Panc1 (cell line): ENCODE data around the gene CAPZA2. TPM values are rescaled to one million over a fixed set of nuclear protein-coding genes. Genes with fewer than 3 reads are reported as not detected.

Experiments
- ATAC-seq: fragments of 200-7000 bp; cut with Tn5 transposase; 2 replicates; pipeline ENCODE4 v1.9.1; 2020; ENCODE audit warnings: mild to moderate bottlenecking, moderate library complexity
- BruUV-seq: library from RNA; stranded (reverse); fragments of 400-500 nt; replicated peaks from 2 replicates; lab custom pipeline; 2021; lab: Mats Ljungman, UMichigan
- CTCF ChIA-PET: fragments of 300-600 bp; sonication (Branson Sonifier 250); formaldehyde crosslinking; loops from one replicate; lab custom pipeline; 2022; ENCODE audit warnings: antibody characterized with exemption; lab: Charles Lee
- POLR2A ChIA-PET: fragments of 300-600 bp; sonication (Branson Sonifier 250); formaldehyde crosslinking; loops from one replicate; lab custom pipeline; 2022; ENCODE audit warnings: antibody characterized with exemption; lab: Charles Lee
- DNase-seq: peaks from one replicate; pipeline ENCODE4 v3.0.0-alpha.2; 2010; ENCODE audit warnings: low read depth, low spot score
- H3K27ac ChIP-seq: 2 replicates; pipeline ENCODE4 v1.5.1; 2011; ENCODE audit warnings: mild to moderate bottlenecking, low read length, inconsistent platforms
- H3K27me3 ChIP-seq: fragments of 200-500 bp; sonication (Bioruptor generic); 2 replicates; pipeline ENCODE4 v1.6.0; 2014; ENCODE audit warnings: low read length, inconsistent platforms; ENCODE audit not compliant: control insufficient read depth, insufficient read depth
- H3K36me3 ChIP-seq: fragments of 200-500 bp; sonication (Bioruptor generic); 2 replicates; pipeline ENCODE4 v1.5.1; 2014; ENCODE audit warnings: inconsistent platforms, mild to moderate bottlenecking, low read length, moderate library complexity; ENCODE audit not compliant: control insufficient read depth, insufficient read depth
- H3K4me1 ChIP-seq: 2 replicates; pipeline ENCODE4 v1.5.1; 2011; ENCODE audit warnings: inconsistent platforms, mild to moderate bottlenecking, low read length, moderate library complexity; ENCODE audit not compliant: control insufficient read depth, insufficient read depth
- H3K4me3 ChIP-seq, 2 experiments: 2 replicates each; pipeline ENCODE4 v1.5.1; 2011 to 2012; ENCODE audit warnings: low read depth in 2 of 2, low read length in 2 of 2, mild to moderate bottlenecking in 2 of 2, inconsistent platforms in 1 of 2, moderate library complexity in 1 of 2
- H3K9me3 ChIP-seq: fragments of 200-500 bp; sonication (Bioruptor generic); 2 replicates; pipeline ENCODE4 v1.5.1; 2014; ENCODE audit warnings: low read depth, mild to moderate bottlenecking, inconsistent platforms, low read length, moderate library complexity; ENCODE audit not compliant: control insufficient read depth, insufficient read depth
- CTCF ChIP-seq: fragments of 450-650 bp; IDR thresholded peaks from 2 replicates; pipeline ENCODE4 v1.5.1; 2017; ENCODE audit warnings: mild to moderate bottlenecking
- POLR2AphosphoS5 ChIP-seq: IDR thresholded peaks from 2 replicates; pipeline ENCODE4 v1.6.1; 2012; ENCODE audit warnings: mild to moderate bottlenecking, low read depth, low read length, moderate library complexity
- REST ChIP-seq, 2 experiments: IDR thresholded peaks; 2 replicates each; pipeline ENCODE4 v1.6.1; 2011 to 2012; ENCODE audit warnings: low read depth in 2 of 2, control low read depth in 1 of 2, low read length in 1 of 2, mild to moderate bottlenecking in 1 of 2, moderate library complexity in 1 of 2; ENCODE audit not compliant: insufficient read depth in 1 of 2
- SIN3A ChIP-seq: IDR thresholded peaks from 2 replicates; pipeline ENCODE4 v1.6.1; 2012; ENCODE audit warnings: low read depth, mild to moderate bottlenecking, low read length, moderate library complexity, borderline replicate concordance; ENCODE audit not compliant: insufficient read depth
- TCF7L2 ChIP-seq: IDR thresholded peaks from 2 replicates; pipeline ENCODE4 v1.6.1; 2011; ENCODE audit warnings: mild to moderate bottlenecking, low read depth, low read length, inconsistent platforms
- in situ Hi-C: cut with HindIII; loops from 2 replicates; pipeline ENCODE4 v1.10.0; 2016; ENCODE audit warnings: low sequenced_read_pairs, low pct_unique_long_range_greater_than_20kb
- intact Hi-C: fragments of 100-400 bp; cut with micrococcal nuclease; formaldehyde crosslinking; loops from one replicate; pipeline ENCODE4 v1.10.0; 2022; ENCODE audit not compliant: unreplicated experiment
- total RNA-seq: library from RNA; stranded (reverse); gene quantifications from one replicate; pipeline ENCODE4 v1.2.1, GENCODE V29; 2021; ENCODE audit not compliant: unreplicated experiment

Gene CAPZA2
- total RNA-seq, 1 experiment from 2014 or later = 195 TPM

- in situ Hi-C loops (no loop called here), intact Hi-C loops (no loop called here)
- Histone ChIP-seq H3K4me1 (no peaks in the 10 kb centered on the region), H3K27me3 (no peaks in the 10 kb centered on the region; the same call in 1 of the 2 replicates), H3K4me3 (no peak overlapping the region), H3K9me3 (no peaks in the 10 kb centered on the region), H3K36me3 (no peaks in the 10 kb centered on the region), H3K27ac (no peak overlapping the region)
- ChIA-PET CTCF (no interaction called here), POLR2A (no interaction called here)
- no peak for TF ChIP-seq SIN3A
- TF ChIP-seq CTCF = no peak
- TF ChIP-seq REST (IDR thresholded peaks at IDR 0.05; ENCODE audit: insufficient read depth in 1 of 2, low read depth in 2 of 2, low read length in 1 of 2) = no peak
- no peak for TF ChIP-seq TCF7L2
- no peak for TF ChIP-seq POLR2AphosphoS5
- ATAC-seq (no peak), DNase-seq (no peak)
- no TSS peak for BruUV-seq
Measured at GRCh38 chr7:116843378-116843777, 19.0 kb upstream of the CAPZA2 start.

GRCh38 chr7:116851175-116851574, 11.2 kb upstream of the CAPZA2 start:
- H3K4me1 ChIP-seq = no peaks in the 10 kb centered on the region
- no peak for ATAC-seq
- CTCF ChIA-PET = interaction anchor here (0.6 kb wide), 1 partner anchor 171 kb away, joined by 9 read pairs; no protein-coding TSS in a partner anchor
- no peak for DNase-seq
- intact Hi-C loops = no loop called here
- in situ Hi-C loops = no loop called here
- TF ChIP-seq SIN3A = no peak
- no peak for TF ChIP-seq TCF7L2
- no peak for TF ChIP-seq POLR2AphosphoS5
- no peak for TF ChIP-seq CTCF
- no peak for TF ChIP-seq REST (IDR thresholded peaks at IDR 0.05; ENCODE audit: insufficient read depth in 1 of 2, low read depth in 2 of 2, low read length in 1 of 2)
- H3K4me3 ChIP-seq = no peak overlapping the region
- POLR2A ChIA-PET = no interaction called here
- no TSS peak for BruUV-seq
- H3K27ac ChIP-seq = no peak overlapping the region
- no peaks in the 10 kb centered on the region for H3K36me3 ChIP-seq
- H3K27me3 ChIP-seq = no peaks in the 10 kb centered on the region; the same call in 1 of the 2 replicates
- no peaks in the 10 kb centered on the region for H3K9me3 ChIP-seq
